Kidney (tissue), 14 donors: Measurements from ENCODE around the gene OLA1. TPM values are rescaled to one million over a fixed set of nuclear protein-coding genes. Genes with fewer than 3 reads are reported as not detected.

Experiments used
- DNase-seq, 5 donors: peaks; one replicate each; pipeline ENCODE4 v3.0.0-alpha.2; 2013 to 2020
- FAIRE-seq: peaks from 2 replicates; lab custom pipeline; 2012; peaks lifted over from hg19 to GRCh38; lab: Jason Lieb, UNC
- H3K27ac ChIP-seq, 2 donors: one replicate each; pipeline ENCODE4 v1.7.0; 2013; ENCODE audit warnings: low read depth in 2 of 2, low read length in 2 of 2, inconsistent platforms in 1 of 2
- H3K27me3 ChIP-seq: one replicate; pipeline ENCODE4 v1.7.1; 2013; ENCODE audit warnings: low read length, inconsistent platforms; ENCODE audit not compliant: control insufficient read depth, insufficient read depth
- H3K36me3 ChIP-seq, 3 donors: one replicate each; pipeline versions ENCODE4 v1.7.0 to v1.7.1; 2013; ENCODE audit warnings: low read length in 3 of 3, control low read depth in 1 of 3, inconsistent platforms in 1 of 3; ENCODE audit not compliant: insufficient read depth in 3 of 3, control insufficient read depth in 2 of 3
- H3K4me1 ChIP-seq, 3 donors: one replicate each; pipeline versions ENCODE4 v1.7.0 to v1.7.1; 2013; ENCODE audit warnings: low read length in 3 of 3, inconsistent platforms in 1 of 3, low read depth in 1 of 3; ENCODE audit not compliant: control insufficient read depth in 2 of 3, insufficient read depth in 2 of 3
- H3K4me3 ChIP-seq, 3 donors: one replicate each; pipeline versions ENCODE4 v1.7.0 to v1.8.1; 2013; ENCODE audit warnings: low read length in 3 of 3, control low read depth in 1 of 3, inconsistent platforms in 1 of 3
- H3K9ac ChIP-seq, 3 donors: one replicate each; pipeline versions ENCODE4 v1.7.0 to v1.7.1; 2013; ENCODE audit warnings: low read length in 3 of 3, control low read depth in 1 of 3, inconsistent platforms in 1 of 3
- H3K9me3 ChIP-seq, 3 donors: one replicate each; pipeline versions ENCODE4 v1.7.0 to v1.7.1; 2013; ENCODE audit warnings: low read length in 3 of 3, control low read depth in 1 of 3, inconsistent platforms in 1 of 3; ENCODE audit not compliant: control insufficient read depth in 2 of 3, insufficient read depth in 1 of 3
- CTCF ChIP-seq: IDR thresholded peaks from 3 replicates; pipeline ENCODE4 v1.5.1; 2012; ENCODE audit warnings: mild to moderate bottlenecking, moderate library complexity, borderline replicate concordance; ENCODE audit not compliant: insufficient read depth; ENCODE audit errors: extremely low read depth
- intact Hi-C: fragments of 100-400 bp; cut with DNase I; formaldehyde crosslinking; loops from one replicate; pipeline ENCODE4 v1.11.1; 2022
- polyA plus RNA-seq: library from polyadenylated mRNA; stranded (reverse); fragments of 350-450 nt; fragmentation: Illumina TruSeq; extraction: RNeasy Lipid Tissue Mini Kit (QIAGEN cat#74804); gene quantifications from one replicate; pipeline ENCODE4 v1.2.3, GENCODE V29; 2014; ENCODE audit warnings: low read depth, low replicate concordance; ENCODE audit not compliant: insufficient read depth
- total RNA-seq: library from RNA; stranded (reverse); fragmentation: NEBNext Ultra II Directional; extraction: Animal tissue kit (Norgen Biotek cat#: 25700); gene quantifications from one replicate; pipeline ENCODE4 v1.2.1, GENCODE V29; 2021
- donor health status: control.
- donor health status: control.
- donor health status: control.
- donor health status: control.
- donor health status: control.
- donor health status: DM: yes; HTN: yes; CAD: no.
- donor health status: Normal renal cell carcinoma (clear cell type).

OLA1 gene
- total and polyA plus RNA-seq, 2 donors from 2014 or later: 64.2 to 90.0 TPM

GRCh38 chr2:174059178-174059883 lies 189.0 kb downstream of the OLA1 start:
- Histone ChIP-seq H3K9ac (no peak overlapping the region), H3K27me3 (no peaks in the 10 kb centered on the region), H3K4me1 (peaks cover 0 to under 1% (median 0%) of the 10 kb centered on the region in 3 donors), H3K27ac (no peak overlapping the region), H3K4me3 (no peak overlapping the region), H3K9me3 (no peaks in the 10 kb centered on the region), H3K36me3 (no peaks in the 10 kb centered on the region)
- intact Hi-C loops: no loop called here
- DNase-seq (no peak), FAIRE-seq (no peak)
- no peak for TF ChIP-seq CTCF

GRCh38 chr2:174058456-174058855 lies 189.9 kb downstream of the OLA1 start:
- DNase-seq (no peak), FAIRE-seq (no peak)
- intact Hi-C loops: no loop called here

GRCh38 chr2:174058026-174058425 lies 190.3 kb downstream of the OLA1 start:
- intact Hi-C loops: no loop called here

More at GRCh38 chr2:174058456-174058855, 189.9 kb downstream of the OLA1 start:
- no peak overlapping the region for H3K27ac ChIP-seq
- H3K4me1 ChIP-seq: peaks cover 0 to 2% (median 2%) of the 10 kb centered on the region in 3 donors
- H3K9me3 ChIP-seq: no peaks in the 10 kb centered on the region
- no peak for TF ChIP-seq CTCF
- no peaks in the 10 kb centered on the region for H3K27me3 ChIP-seq
- H3K4me3 ChIP-seq: no peak overlapping the region
- no peak overlapping the region for H3K9ac ChIP-seq
- no peaks in the 10 kb centered on the region for H3K36me3 ChIP-seq

More at GRCh38 chr2:174058026-174058425, 190.3 kb downstream of the OLA1 start:
- no peak overlapping the region for H3K27ac ChIP-seq
- H3K9me3 ChIP-seq: no peaks in the 10 kb centered on the region
- no peak for DNase-seq
- no peak overlapping the region for H3K4me3 ChIP-seq
- no peak for TF ChIP-seq CTCF
- no peak for FAIRE-seq
- no peak overlapping the region for H3K9ac ChIP-seq
- no peaks in the 10 kb centered on the region for H3K27me3 ChIP-seq
- no peaks in the 10 kb centered on the region for H3K36me3 ChIP-seq
- peaks cover 0 to 2% (median 2%) of the 10 kb centered on the region in 3 donors for H3K4me1 ChIP-seq
